Measurements from ENCODE around the gene SLC8B1. TPM values are rescaled to one million over a fixed set of nuclear protein-coding genes. Genes with fewer than 3 reads are reported as not detected.

Gene SLC8B1
- total RNA-seq, 1 experiment from 2014 or later = 29.0 TPM

GRCh38 chr12:113370923-113371682 is 36.2 kb upstream of the SLC8B1 start:
- Histone ChIP-seq H3K27me3 (ENCODE audit: insufficient read depth, low read depth) (no peaks in the 10 kb centered on the region), H3K4me3 (no peak overlapping the region), H3K27ac (no peak overlapping the region), H3K9me3 (ENCODE audit: insufficient read depth, low read depth) (no peaks in the 10 kb centered on the region), H3K79me2 (ENCODE audit: low read depth) (no peaks in the 10 kb centered on the region), H3K36me3 (ENCODE audit: low read depth) (no peaks in the 10 kb centered on the region), H3F3A (ENCODE audit: insufficient read depth, low read depth) (no peaks in the 10 kb centered on the region), H3K4me1 (replicated peaks; ENCODE audit: insufficient read depth) (no peaks in the 10 kb centered on the region), H4K20me1 (ENCODE audit: insufficient read depth) (no peaks in the 10 kb centered on the region; the same call in 1 of the 2 replicates), H3K9me2 (ENCODE audit: insufficient read depth) (no peaks in the 10 kb centered on the region), H3K4me2 (no peak overlapping the region), H2AFZ (no peak overlapping the region)
- CTCF ChIA-PET = no interaction called here
- POLR2A ChIA-PET (ENCODE audit: unreplicated experiment) = interaction anchor here (0.7 kb wide), 1 partner anchor 43 kb away, joined by 4 read pairs; no protein-coding TSS in a partner anchor
- BruUV-seq (replicated peaks) = no TSS peak
- no peak for DNase-seq
- intact Hi-C loops (cut with micrococcal nuclease; ENCODE audit: unreplicated experiment) = no loop called here
- TF ChIP-seq EZH2 (IDR thresholded peaks at IDR 0.05; ENCODE audit: low read depth) = no peak
- TF ChIP-seq CTCF (conservative IDR thresholded peaks at IDR 0.05) = no peak

- Histone ChIP-seq H3K36me3 (ENCODE audit: low read depth) (no peaks in the 10 kb centered on the region), H3K4me2 (no peak overlapping the region), H3K9me3 (ENCODE audit: insufficient read depth, low read depth) (no peaks in the 10 kb centered on the region), H2AFZ (no peak overlapping the region), H3K4me1 (replicated peaks; ENCODE audit: insufficient read depth) (no peaks in the 10 kb centered on the region), H3K27me3 (ENCODE audit: insufficient read depth, low read depth) (no peaks in the 10 kb centered on the region), H3K27ac (no peak overlapping the region), H3F3A (ENCODE audit: insufficient read depth, low read depth) (no peaks in the 10 kb centered on the region), H3K9me2 (ENCODE audit: insufficient read depth) (no peaks in the 10 kb centered on the region), H3K4me3 (no peak overlapping the region), H3K79me2 (ENCODE audit: low read depth) (no peaks in the 10 kb centered on the region), H4K20me1 (ENCODE audit: insufficient read depth) (no peaks in the 10 kb centered on the region; the same call in 1 of the 2 replicates)
- CTCF ChIA-PET = no interaction called here
- TF ChIP-seq CTCF (conservative IDR thresholded peaks at IDR 0.05) = no peak
- TF ChIP-seq EZH2 (IDR thresholded peaks at IDR 0.05; ENCODE audit: low read depth) = no peak
- DNase-seq = no peak
- BruUV-seq (replicated peaks) = no TSS peak
- intact Hi-C loops (cut with micrococcal nuclease; ENCODE audit: unreplicated experiment) = no loop called here
- POLR2A ChIA-PET (ENCODE audit: unreplicated experiment) = no interaction called here
Observed at GRCh38 chr12:113369391-113369985, 34.6 kb upstream of the SLC8B1 start.

GRCh38 chr12:113368331-113368730 is 33.4 kb upstream of the SLC8B1 start:
- Histone ChIP-seq H3K27me3 (ENCODE audit: insufficient read depth, low read depth) (no peaks in the 10 kb centered on the region), H3K27ac (no peak overlapping the region), H3K9me3 (ENCODE audit: insufficient read depth, low read depth) (no peaks in the 10 kb centered on the region), H3K4me3 (no peak overlapping the region), H3K4me2 (no peak overlapping the region), H3K9me2 (ENCODE audit: insufficient read depth) (no peaks in the 10 kb centered on the region), H3F3A (ENCODE audit: insufficient read depth, low read depth) (no peaks in the 10 kb centered on the region), H3K4me1 (replicated peaks; ENCODE audit: insufficient read depth) (no peaks in the 10 kb centered on the region), H4K20me1 (ENCODE audit: insufficient read depth) (no peaks in the 10 kb centered on the region; the same call in 1 of the 2 replicates), H3K79me2 (ENCODE audit: low read depth) (no peaks in the 10 kb centered on the region), H3K36me3 (ENCODE audit: low read depth) (no peaks in the 10 kb centered on the region), H2AFZ (no peak overlapping the region)
- no peak for TF ChIP-seq CTCF (conservative IDR thresholded peaks at IDR 0.05)
- TF ChIP-seq EZH2 (IDR thresholded peaks at IDR 0.05; ENCODE audit: low read depth) = no peak
- intact Hi-C loops (cut with micrococcal nuclease; ENCODE audit: unreplicated experiment) = no loop called here
- BruUV-seq (replicated peaks) = no TSS peak
- POLR2A ChIA-PET (ENCODE audit: unreplicated experiment) = no interaction called here
- CTCF ChIA-PET = no interaction called here
- DNase-seq = no peak
